NCI-H460 (cell line): ENCODE measurements around the gene ZXDC. TPM values are rescaled to one million over a fixed set of nuclear protein-coding genes. Genes with fewer than 3 reads are reported as not detected.

Source experiments
- DNase-seq: peaks from one replicate; pipeline ENCODE4 v3.0.0-alpha.2; 2016; ENCODE audit warnings: low read depth; ENCODE audit errors: extremely low read depth
- total RNA-seq: library from RNA; depleted of rRNA; stranded (reverse); fragments of >200 nt; shearing (Covaris generic); gene quantifications from 2 replicates; pipeline ENCODE4 v1.2.3, GENCODE V29; 2014

ZXDC gene
- total RNA-seq, 1 experiment from 2014 or later: 20.6 TPM

- no peak for DNase-seq
Observed at GRCh38 chr3:126419886-126420786, 55.6 kb downstream of the ZXDC start.

GRCh38 chr3:126419151-126419703 is 56.5 kb downstream of the ZXDC start:
- DNase-seq: no peak

- no peak for DNase-seq
Observed at GRCh38 chr3:126418661-126419131, 57.0 kb downstream of the ZXDC start.

GRCh38 chr3:126417981-126418530 is 57.6 kb downstream of the ZXDC start:
- no peak for DNase-seq

GRCh38 chr3:126417515-126417914 is 58.2 kb downstream of the ZXDC start:
- no peak for DNase-seq

- no peak for DNase-seq
Observed at GRCh38 chr3:126416943-126417342, 58.7 kb downstream of the ZXDC start.

GRCh38 chr3:126415661-126416591 is 59.8 kb downstream of the ZXDC start:
- no peak for DNase-seq

GRCh38 chr3:126414961-126415660 is 60.6 kb downstream of the ZXDC start:
- DNase-seq: no peak

- DNase-seq: no peak
Observed at GRCh38 chr3:126414406-126414805, 61.3 kb downstream of the ZXDC start.

GRCh38 chr3:126413693-126414080 is 62.0 kb downstream of the ZXDC start:
- DNase-seq: no peak

GRCh38 chr3:126412841-126413692 is 62.6 kb downstream of the ZXDC start:
- DNase-seq: no peak

- no peak for DNase-seq
Observed at GRCh38 chr3:126408099-126408498, 67.6 kb downstream of the ZXDC start.

- no peak for DNase-seq
Observed at GRCh38 chr3:126407412-126408044, 68.2 kb downstream of the ZXDC start.

- no peak for DNase-seq
Observed at GRCh38 chr3:126406389-126407296, 69.0 kb downstream of the ZXDC start.

- DNase-seq: no peak
Observed at GRCh38 chr3:126402666-126403302, 72.9 kb downstream of the ZXDC start.

- no peak for DNase-seq
Observed at GRCh38 chr3:126402178-126402577, 73.5 kb downstream of the ZXDC start.

GRCh38 chr3:126401611-126402160 is 74.0 kb downstream of the ZXDC start:
- DNase-seq: no peak
